GM23338 (cell line): Measurements from ENCODE around the gene VCPKMT. TPM values are rescaled to one million over a fixed set of nuclear protein-coding genes. Genes with fewer than 3 reads are reported as not detected.

Experiments used
- ATAC-seq: fragments of 200-7000 bp; cut with Tn5 transposase; 3 replicates; pipeline ENCODE4 v1.9.1; 2020
- DNase-seq: peaks from one replicate; pipeline ENCODE4 v3.0.0-alpha.2; 2015; ENCODE audit warnings: low spot score
- H2AFZ ChIP-seq: fragments of 200-600 bp; sonication (generic); 2 replicates; pipeline ENCODE4 v1.8.0; 2016; ENCODE audit warnings: antibody characterized with exemption, mild to moderate bottlenecking, moderate library complexity
- H3F3A ChIP-seq: fragments of 200-600 bp; sonication (generic); replicated peaks from 2 replicates; pipeline ENCODE4 v1.8.0; 2017; ENCODE audit warnings: antibody characterized with exemption, mixed run types, low read depth
- H3K27ac ChIP-seq: fragments of 200-600 bp; sonication (generic); 2 replicates; pipeline ENCODE4 v1.6.1; 2016; ENCODE audit warnings: low read depth
- H3K27me3 ChIP-seq: fragments of 200-600 bp; sonication (generic); 2 replicates; pipeline ENCODE4 v1.8.0; 2016; ENCODE audit warnings: mild to moderate bottlenecking, mixed run types, moderate library complexity; ENCODE audit not compliant: insufficient read depth
- H3K36me3 ChIP-seq: fragments of 200-600 bp; sonication (generic); 2 replicates; pipeline ENCODE4 v1.8.0; 2016; ENCODE audit warnings: mild to moderate bottlenecking; ENCODE audit not compliant: insufficient read depth
- H3K4me1 ChIP-seq: fragments of 200-600 bp; sonication (generic); 2 replicates; pipeline ENCODE4 v1.8.0; 2016; ENCODE audit warnings: mild to moderate bottlenecking, moderate library complexity; ENCODE audit not compliant: insufficient read depth
- H3K4me2 ChIP-seq: fragments of 200-600 bp; sonication (generic); 2 replicates; pipeline ENCODE4 v1.7.1; 2017; ENCODE audit warnings: mixed run types
- H3K4me3 ChIP-seq: fragments of 200-600 bp; sonication (generic); 2 replicates; pipeline ENCODE4 v1.6.1; 2016; ENCODE audit warnings: mixed run types
- H3K79me2 ChIP-seq: fragments of 200-600 bp; sonication (generic); replicated peaks from 2 replicates; pipeline ENCODE4 v1.8.0; 2017; ENCODE audit warnings: mild to moderate bottlenecking; ENCODE audit not compliant: insufficient read depth
- H3K9me2 ChIP-seq: fragments of 200-600 bp; sonication (generic); 2 replicates; pipeline ENCODE4 v1.8.0; 2017; ENCODE audit not compliant: insufficient read depth
- H4K20me1 ChIP-seq: fragments of 200-600 bp; sonication (generic); replicated peaks from 2 replicates; pipeline ENCODE4 v1.8.0; 2017; ENCODE audit warnings: mild to moderate bottlenecking; ENCODE audit not compliant: insufficient read depth
- H3K27ac Mint-ChIP-seq: 2 replicates; pipeline ENCODE4 v1.8.0; 2020; ENCODE audit warnings: inconsistent platforms, mild to moderate bottlenecking, moderate library complexity, mixed read lengths
- H3K27me3 Mint-ChIP-seq: 3 replicates; pipeline ENCODE4 v1.8.0; 2022; ENCODE audit warnings: low read depth, mild to moderate bottlenecking, moderate library complexity, mixed read lengths, inconsistent platforms; ENCODE audit not compliant: insufficient read depth, poor library complexity
- H3K36me3 Mint-ChIP-seq: 3 replicates; pipeline ENCODE4 v1.8.0; 2021; ENCODE audit warnings: low read depth, mild to moderate bottlenecking, inconsistent platforms, moderate library complexity, mixed read lengths
- H3K4me1 Mint-ChIP-seq: 3 replicates; pipeline ENCODE4 v1.8.0; 2020; ENCODE audit warnings: mild to moderate bottlenecking, inconsistent platforms, mixed read lengths
- H3K4me3 Mint-ChIP-seq: 3 replicates; pipeline ENCODE4 v1.8.0; 2021; ENCODE audit warnings: moderate library complexity, mild to moderate bottlenecking, inconsistent platforms, mixed read lengths
- H3K9me3 Mint-ChIP-seq: 3 replicates; pipeline ENCODE4 v1.8.0; 2020; ENCODE audit warnings: moderate library complexity, mild to moderate bottlenecking, inconsistent platforms, mixed read lengths
- CREB1 ChIP-seq: fragments of 250-450 bp; sonication (Bioruptor Pico); IDR thresholded peaks from 2 replicates; pipeline ENCODE4 v1.5.0; 2020; ENCODE audit warnings: low read depth, mild to moderate bottlenecking, moderate library complexity
- ETS1 ChIP-seq: IDR thresholded peaks from 2 replicates; pipeline ENCODE4 v1.6.1; 2016; ENCODE audit warnings: antibody characterized with exemption
- EZH2phosphoT487 ChIP-seq: fragments of 200-600 bp; sonication (generic); IDR thresholded peaks from one replicate; pipeline ENCODE4 v1.8.1; 2018; ENCODE audit warnings: antibody characterized with exemption; ENCODE audit not compliant: unreplicated experiment
- NANOG ChIP-seq: IDR thresholded peaks from 2 replicates; pipeline ENCODE4 v1.6.1; 2016; ENCODE audit warnings: antibody characterized with exemption, borderline replicate concordance
- POLR2AphosphoS5 ChIP-seq: IDR thresholded peaks from 2 replicates; pipeline ENCODE4 v1.6.1; 2016; ENCODE audit warnings: antibody characterized with exemption, low read depth
- STAT1 ChIP-seq: IDR thresholded peaks from one replicate; pipeline ENCODE4 v1.6.1; 2016; ENCODE audit warnings: antibody characterized with exemption; ENCODE audit not compliant: unreplicated experiment
- ZNF114 ChIP-seq: fragments of 250-450 bp; sonication (Bioruptor Pico); IDR thresholded peaks from 2 replicates; pipeline ENCODE4 v1.5.0; 2020; ENCODE audit warnings: mild to moderate bottlenecking, moderate library complexity
- ZNF331 ChIP-seq: fragments of 250-450 bp; sonication (Bioruptor Pico); IDR thresholded peaks from 2 replicates; pipeline ENCODE4 v1.5.0; 2020; ENCODE audit warnings: low read depth, mild to moderate bottlenecking, moderate library complexity
- polyA plus RNA-seq: library from polyadenylated mRNA; unstranded; fragments of >200 nt; fragmentation: Nextera tagmentation; extraction: Ambion mirVana; gene quantifications from 2 replicates; pipeline ENCODE4 v1.2.1, GENCODE V29; 2016
- total RNA-seq: library from RNA; depleted of rRNA; stranded (reverse); fragments of >200 nt; shearing (Covaris generic); gene quantifications from 2 replicates; pipeline ENCODE4 v1.2.3, GENCODE V29; 2014
- TF ChIP-seq, protein P1 (sequence below): IDR thresholded peaks from one replicate; pipeline ENCODE4 v1.6.1; 2018; ENCODE audit warnings: antibody characterized with exemption; ENCODE audit not compliant: unreplicated experiment
- TF ChIP-seq, protein P2 (sequence below), 2 experiments: fragments of 200-600 bp in 1 of 2; sonication (generic) in 1 of 2; conservative IDR thresholded peaks; 2 replicates each; pipeline versions ENCODE4 v1.5.1 to v1.6.1; 2016 to 2017; ENCODE audit warnings: antibody characterized with exemption in 2 of 2, low read depth in 2 of 2, mild to moderate bottlenecking in 2 of 2, moderate library complexity in 1 of 2

The VCPKMT gene
- total and polyA plus RNA-seq, 2 experiments from 2014 or later: 12.3 to 15.8 TPM

- Histone ChIP-seq H3K4me1 (peaks cover 10% of the 10 kb centered on the region), H3K36me3 (no peaks in the 10 kb centered on the region), H3K9me2 (no peaks in the 10 kb centered on the region), H3K27ac (no peak overlapping the region), H2AFZ (no peak overlapping the region), H3F3A (no peaks in the 10 kb centered on the region), H3K4me2 (no peak overlapping the region), H3K4me3 (no peak overlapping the region), H3K27me3 (no peaks in the 10 kb centered on the region), H3K79me2 (no peaks in the 10 kb centered on the region), H4K20me1 (no peaks in the 10 kb centered on the region)
- TF ChIP-seq CREB1 (CRISPR knock-in tag): no peak
- H3K9me3 Mint-ChIP-seq: no peaks in the 10 kb centered on the region
- ATAC-seq (no peak), DNase-seq (no peak)
- no peak overlapping the region for H3K27ac Mint-ChIP-seq
- H3K4me3 Mint-ChIP-seq: no peak overlapping the region
- no peaks in the 10 kb centered on the region for H3K36me3 Mint-ChIP-seq
- peaks cover 1% of the 10 kb centered on the region for H3K27me3 Mint-ChIP-seq
- peaks cover 4% of the 10 kb centered on the region; the same call in 2 of the 3 replicates for H3K4me1 Mint-ChIP-seq
Observed at GRCh38 chr14:50083467-50084337, 32.7 kb downstream of the VCPKMT start.

- Histone ChIP-seq H3K27ac (no peak overlapping the region), H3F3A (no peaks in the 10 kb centered on the region), H3K9me2 (no peaks in the 10 kb centered on the region), H3K36me3 (no peaks in the 10 kb centered on the region), H3K4me2 (no peak overlapping the region), H4K20me1 (no peaks in the 10 kb centered on the region), H2AFZ (peak overlapping the region; percentile 90; the same call in 1 of the 2 replicates), H3K27me3 (no peaks in the 10 kb centered on the region), H3K79me2 (no peaks in the 10 kb centered on the region), H3K4me1 (peaks cover 10% of the 10 kb centered on the region), H3K4me3 (no peak overlapping the region)
- H3K4me3 Mint-ChIP-seq: no peak overlapping the region
- no peaks in the 10 kb centered on the region for H3K36me3 Mint-ChIP-seq
- H3K4me1 Mint-ChIP-seq: peaks cover 4% of the 10 kb centered on the region; the same call in 2 of the 3 replicates
- no peaks in the 10 kb centered on the region for H3K9me3 Mint-ChIP-seq
- H3K27ac Mint-ChIP-seq: no peak overlapping the region; the same call in 1 of the 2 replicates
- peaks cover 1% of the 10 kb centered on the region for H3K27me3 Mint-ChIP-seq
- DNase-seq (no peak), ATAC-seq (no peak)
- TF ChIP-seq ETS1 (no peak), POLR2AphosphoS5 (no peak), NANOG (no peak), CREB1 (CRISPR knock-in tag) (no peak), STAT1 (no peak), ZNF331 (CRISPR knock-in tag) (no peak), EZH2phosphoT487 (no peak), ZNF114 (CRISPR knock-in tag) (no peak)
- TF ChIP-seq, protein P1, sequence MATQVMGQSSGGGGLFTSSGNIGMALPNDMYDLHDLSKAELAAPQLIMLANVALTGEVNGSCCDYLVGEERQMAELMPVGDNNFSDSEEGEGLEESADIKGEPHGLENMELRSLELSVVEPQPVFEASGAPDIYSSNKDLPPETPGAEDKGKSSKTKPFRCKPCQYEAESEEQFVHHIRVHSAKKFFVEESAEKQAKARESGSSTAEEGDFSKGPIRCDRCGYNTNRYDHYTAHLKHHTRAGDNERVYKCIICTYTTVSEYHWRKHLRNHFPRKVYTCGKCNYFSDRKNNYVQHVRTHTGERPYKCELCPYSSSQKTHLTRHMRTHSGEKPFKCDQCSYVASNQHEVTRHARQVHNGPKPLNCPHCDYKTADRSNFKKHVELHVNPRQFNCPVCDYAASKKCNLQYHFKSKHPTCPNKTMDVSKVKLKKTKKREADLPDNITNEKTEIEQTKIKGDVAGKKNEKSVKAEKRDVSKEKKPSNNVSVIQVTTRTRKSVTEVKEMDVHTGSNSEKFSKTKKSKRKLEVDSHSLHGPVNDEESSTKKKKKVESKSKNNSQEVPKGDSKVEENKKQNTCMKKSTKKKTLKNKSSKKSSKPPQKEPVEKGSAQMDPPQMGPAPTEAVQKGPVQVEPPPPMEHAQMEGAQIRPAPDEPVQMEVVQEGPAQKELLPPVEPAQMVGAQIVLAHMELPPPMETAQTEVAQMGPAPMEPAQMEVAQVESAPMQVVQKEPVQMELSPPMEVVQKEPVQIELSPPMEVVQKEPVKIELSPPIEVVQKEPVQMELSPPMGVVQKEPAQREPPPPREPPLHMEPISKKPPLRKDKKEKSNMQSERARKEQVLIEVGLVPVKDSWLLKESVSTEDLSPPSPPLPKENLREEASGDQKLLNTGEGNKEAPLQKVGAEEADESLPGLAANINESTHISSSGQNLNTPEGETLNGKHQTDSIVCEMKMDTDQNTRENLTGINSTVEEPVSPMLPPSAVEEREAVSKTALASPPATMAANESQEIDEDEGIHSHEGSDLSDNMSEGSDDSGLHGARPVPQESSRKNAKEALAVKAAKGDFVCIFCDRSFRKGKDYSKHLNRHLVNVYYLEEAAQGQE: no peak
- TF ChIP-seq, protein P2, sequence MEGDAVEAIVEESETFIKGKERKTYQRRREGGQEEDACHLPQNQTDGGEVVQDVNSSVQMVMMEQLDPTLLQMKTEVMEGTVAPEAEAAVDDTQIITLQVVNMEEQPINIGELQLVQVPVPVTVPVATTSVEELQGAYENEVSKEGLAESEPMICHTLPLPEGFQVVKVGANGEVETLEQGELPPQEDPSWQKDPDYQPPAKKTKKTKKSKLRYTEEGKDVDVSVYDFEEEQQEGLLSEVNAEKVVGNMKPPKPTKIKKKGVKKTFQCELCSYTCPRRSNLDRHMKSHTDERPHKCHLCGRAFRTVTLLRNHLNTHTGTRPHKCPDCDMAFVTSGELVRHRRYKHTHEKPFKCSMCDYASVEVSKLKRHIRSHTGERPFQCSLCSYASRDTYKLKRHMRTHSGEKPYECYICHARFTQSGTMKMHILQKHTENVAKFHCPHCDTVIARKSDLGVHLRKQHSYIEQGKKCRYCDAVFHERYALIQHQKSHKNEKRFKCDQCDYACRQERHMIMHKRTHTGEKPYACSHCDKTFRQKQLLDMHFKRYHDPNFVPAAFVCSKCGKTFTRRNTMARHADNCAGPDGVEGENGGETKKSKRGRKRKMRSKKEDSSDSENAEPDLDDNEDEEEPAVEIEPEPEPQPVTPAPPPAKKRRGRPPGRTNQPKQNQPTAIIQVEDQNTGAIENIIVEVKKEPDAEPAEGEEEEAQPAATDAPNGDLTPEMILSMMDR (conservative IDR thresholded peaks at IDR 0.05; ENCODE audit: low read depth in 2 of 2): no peak
Observed at GRCh38 chr14:50082784-50083466, 33.4 kb downstream of the VCPKMT start.
